ENCODE measurements around the gene TM9SF1.

Gene TM9SF1

DNA sequence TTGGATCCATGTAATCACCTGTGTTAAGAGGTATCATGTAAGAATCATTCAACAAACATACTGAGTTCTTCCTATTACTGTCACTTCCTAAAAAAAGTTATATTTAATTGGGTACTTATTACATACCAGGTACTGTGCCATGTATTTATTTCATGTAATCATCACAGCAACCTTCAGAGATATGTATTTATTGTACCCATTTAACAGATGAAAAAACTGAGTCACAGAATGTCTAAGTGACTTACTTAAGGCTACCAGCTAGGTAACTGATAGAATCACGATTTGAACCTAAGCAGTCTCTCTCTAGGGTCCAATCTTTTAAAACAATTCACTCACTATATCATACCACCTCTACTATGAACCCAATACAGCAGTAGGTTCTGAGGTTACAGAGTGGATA is 50.8 kb downstream of the TM9SF1 start:
- H3K36me3 Mint-ChIP-seq (ENCODE audit: insufficient read depth): peaks cover 31% of the 10 kb centered on the region
- H3K4me1 Mint-ChIP-seq (ENCODE audit: low read depth in 2 of 2): peaks cover 42 to 48% of the 10 kb centered on the region in 2 donors
- ATAC-seq (replicated peaks): no peak
- no peaks in the 10 kb centered on the region for H3K27me3 Mint-ChIP-seq
- H3K27ac Mint-ChIP-seq: peak overlapping the region in 1 of 2 donors; percentile 46
- no peak overlapping the region for H3K4me3 Mint-ChIP-seq
- H3K9me3 Mint-ChIP-seq: no peaks in the 10 kb centered on the region
- DNase-seq: no peak

DNA sequence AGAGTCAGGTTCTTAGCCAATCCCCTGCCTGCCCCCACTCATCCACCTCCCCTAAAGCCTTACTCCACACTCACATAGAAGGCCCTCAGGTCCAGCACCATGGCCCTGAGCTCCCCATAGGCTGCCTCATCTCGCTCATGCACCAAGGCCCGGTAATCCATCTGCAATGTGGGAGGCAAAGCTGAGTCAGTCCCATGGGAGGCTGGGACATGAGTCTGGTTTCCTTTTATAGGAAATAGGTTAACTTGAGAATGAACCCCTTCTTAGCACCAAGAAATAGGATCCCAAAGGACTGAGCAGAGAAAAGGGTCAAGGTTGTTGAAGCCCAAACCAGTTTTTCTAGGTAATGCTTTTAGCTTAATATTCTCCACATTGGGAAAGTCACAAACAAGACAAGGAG is 51.7 kb downstream of the TM9SF1 start:
- no peaks in the 10 kb centered on the region for H3K27me3 Mint-ChIP-seq
- H3K4me3 Mint-ChIP-seq: peak overlapping the region in 1 of 2 donors; percentile 10
- H3K36me3 Mint-ChIP-seq (ENCODE audit: insufficient read depth): peaks cover 34% of the 10 kb centered on the region
- DNase-seq (no peak), ATAC-seq (replicated peaks) (no peak)
- no peak overlapping the region for H3K27ac Mint-ChIP-seq
- peaks cover 45 to 47% of the 10 kb centered on the region in 2 donors for H3K4me1 Mint-ChIP-seq (ENCODE audit: low read depth in 2 of 2)
- H3K9me3 Mint-ChIP-seq: no peaks in the 10 kb centered on the region

DNA sequence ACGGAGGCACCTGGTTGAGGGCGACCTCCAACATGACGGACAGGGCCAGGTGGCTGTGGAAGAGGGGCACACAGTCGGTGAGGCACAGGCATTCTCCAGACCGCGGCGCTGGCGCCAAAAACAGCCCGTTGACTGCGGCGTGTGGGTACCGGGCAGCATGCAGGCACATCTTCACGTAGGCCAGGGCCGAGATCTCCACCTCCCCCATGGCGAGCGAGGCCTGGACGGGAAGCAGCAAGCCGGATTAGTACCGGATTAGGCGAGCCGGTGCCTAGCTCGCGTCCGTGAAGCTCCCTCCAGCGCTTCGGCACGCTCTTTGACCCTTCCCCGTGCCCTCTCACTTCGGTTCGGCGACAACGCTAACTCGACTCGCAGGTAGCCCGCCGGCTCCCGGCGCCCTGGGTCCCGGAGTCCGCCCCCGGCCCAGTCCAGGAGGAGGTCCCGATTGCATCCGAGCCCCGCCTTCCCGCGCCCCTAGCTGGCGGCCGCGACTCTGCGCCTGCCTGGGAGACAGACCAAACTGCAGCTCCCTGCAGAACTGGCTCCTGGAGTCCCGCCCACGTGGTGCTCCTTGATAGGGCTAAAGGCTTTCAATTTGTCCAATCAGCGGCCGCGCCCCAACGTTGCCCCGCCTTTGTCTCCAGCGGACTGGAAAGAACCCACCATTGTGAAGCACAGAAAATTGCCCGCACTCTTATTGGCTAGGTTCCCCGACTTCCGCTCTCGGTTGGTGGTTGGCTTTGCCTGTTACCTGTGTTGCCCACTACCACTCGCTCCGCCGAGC is 54.0 kb downstream of the TM9SF1 start, which contains the start of gene EMC9:
Gene EMC9 (minus strand): TSS at position 495 of the 784 bp plus-strand sequence. CDS start 287 bp downstream, at position 208.
- peaks cover 52% of the 10 kb centered on the region for H3K36me3 Mint-ChIP-seq (ENCODE audit: insufficient read depth)
- ATAC-seq (replicated peaks): peak; percentile 86
- H3K9me3 Mint-ChIP-seq: no peaks in the 10 kb centered on the region
- DNase-seq: peak; percentile 98 to 99 (median 99)
- peak within 1 kb of the TSS; percentile 78 to 80 for H3K4me3 Mint-ChIP-seq
- H3K27ac Mint-ChIP-seq: peak within 1 kb of the TSS; percentile 73 to 81
- no peaks in the 10 kb centered on the region for H3K27me3 Mint-ChIP-seq
- H3K4me1 Mint-ChIP-seq (ENCODE audit: low read depth in 2 of 2): peaks cover 47 to 53% of the 10 kb centered on the region in 2 donors

DNA sequence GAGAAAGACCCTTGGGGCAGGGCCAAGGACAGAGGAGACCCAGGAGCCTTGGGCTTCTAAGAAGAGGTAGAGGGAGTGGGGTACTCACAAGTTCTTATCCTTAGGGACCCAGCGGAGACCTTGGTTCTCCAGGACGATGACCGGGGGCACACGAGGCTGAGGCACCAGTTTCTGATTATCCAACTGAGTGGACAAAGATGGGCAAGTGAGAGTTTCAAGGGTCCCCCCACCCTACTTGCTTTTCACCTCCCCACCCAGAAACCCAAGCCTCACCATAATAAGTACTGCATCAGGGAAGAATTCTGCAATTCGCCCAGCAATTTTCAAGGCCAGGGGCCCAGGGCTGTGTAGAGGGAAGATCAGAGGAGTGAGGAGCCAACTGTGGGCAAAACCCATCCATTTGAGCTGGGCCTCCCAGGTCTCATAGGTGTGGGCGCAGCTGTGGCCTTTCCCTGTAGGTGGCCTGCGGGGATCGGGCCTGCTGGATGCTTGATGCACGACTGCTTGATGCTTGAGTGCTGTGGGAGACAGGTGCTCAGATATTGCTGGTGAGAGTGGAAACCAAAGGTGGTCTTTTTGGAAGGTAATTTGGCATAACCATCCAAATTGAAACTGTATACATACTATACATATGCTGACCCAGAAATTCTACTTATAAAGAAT is 55.8 kb downstream of the TM9SF1 start:
- no peaks in the 10 kb centered on the region for H3K27me3 Mint-ChIP-seq
- no peaks in the 10 kb centered on the region for H3K9me3 Mint-ChIP-seq
- peaks cover 48% of the 10 kb centered on the region for H3K36me3 Mint-ChIP-seq (ENCODE audit: insufficient read depth)
- peaks cover 41 to 49% of the 10 kb centered on the region in 2 donors for H3K4me1 Mint-ChIP-seq (ENCODE audit: low read depth in 2 of 2)
- DNase-seq (no peak), ATAC-seq (replicated peaks) (no peak)
- peak overlapping the region in 1 of 2 donors; percentile 69 for H3K27ac Mint-ChIP-seq
- H3K4me3 Mint-ChIP-seq: peak overlapping the region; percentile 78 to 80
